ENCODE results near the gene CZIB. TPM values are rescaled to one million over a fixed set of nuclear protein-coding genes. Genes with fewer than 3 reads are reported as not detected.

CZIB gene
- polyA plus RNA-seq, 2 of the 4 experiments (the other 2 are of a cell fraction): 33.1 to 66.2 TPM

GRCh38 chr1:53256511-53257453 is 36.3 kb upstream of the CZIB start:
- no peak overlapping the region for H3K4me3 ChIP-seq
- POLR2A ChIA-PET: no interaction called here
- CTCF ChIA-PET: interaction anchor here (1.5 to 2.1 kb wide), 3 partner anchors 10 to 136 kb away, joined by 4 to 13 read pairs (median 9); no protein-coding TSS in a partner anchor
- WGBS (ENCODE audit: missing lambda C conversion rate): 90% methylated on average over 8 of the region's 11 CpGs
- no peak for ATAC-seq
- FAIRE-seq: no peak
- TF ChIP-seq HEYL (CRISPR knock-in tag; IDR thresholded peaks at IDR 0.05): no peak
- DNase-seq (ENCODE audit: low read depth in 1 of 2, low spot score in 1 of 2): no peak
- no peaks in the 10 kb centered on the region for H3K9me3 ChIP-seq
- no peak overlapping the region for H3K27ac ChIP-seq
- no peak overlapping the region for H3K4me2 ChIP-seq
- H3K4me1 ChIP-seq: no peaks in the 10 kb centered on the region

- Histone ChIP-seq H3K9me3 (no peaks in the 10 kb centered on the region), H3K4me2 (no peak overlapping the region), H3K4me3 (no peak overlapping the region), H3K27ac (no peak overlapping the region), H3K4me1 (no peaks in the 10 kb centered on the region)
- 97% methylated on average over 4 of the region's 4 CpGs for WGBS (ENCODE audit: missing lambda C conversion rate)
- ATAC-seq (peak; percentile 50 to 70; a peak in 4 of 6 replicates), FAIRE-seq (no peak), DNase-seq (ENCODE audit: low read depth in 1 of 2, low spot score in 1 of 2) (no peak)
- ChIA-PET POLR2A (interaction anchor here (0.9 kb wide), 1 partner anchor 17 kb away, joined by 3 read pairs; the partner anchor contains the start of gene MAGOH), CTCF (interaction anchor here (1.0 to 1.4 kb wide), 3 partner anchors 10 to 138 kb away, joined by 3 read pairs; partner anchors contain the start of gene MAGOH)
- no peak for TF ChIP-seq HES2 (IDR thresholded peaks at IDR 0.05)
- TF ChIP-seq CTCF (IDR thresholded peaks at IDR 0.05): no peak
- no peak for TF ChIP-seq NR3C1 (IDR thresholded peaks at IDR 0.05)
- TF ChIP-seq JUN (IDR thresholded peaks at IDR 0.05): no peak
- TF ChIP-seq MAX (IDR thresholded peaks at IDR 0.05): no peak
- no peak for TF ChIP-seq EHMT2 (IDR thresholded peaks at IDR 0.05; ENCODE audit: low read depth)
- TF ChIP-seq RARB (CRISPR knock-in tag; IDR thresholded peaks at IDR 0.05): no peak
- no peak for TF ChIP-seq ZSCAN20 (CRISPR knock-in tag; IDR thresholded peaks at IDR 0.05)
- TF ChIP-seq BHLHE40 (IDR thresholded peaks at IDR 0.05; ENCODE audit: low read depth, low read length): no peak
- TF ChIP-seq TP53 (CRISPR knock-in tag; IDR thresholded peaks at IDR 0.05): no peak
- no peak for TF ChIP-seq CBX8 (IDR thresholded peaks at IDR 0.05)
Observed at GRCh38 chr1:53255031-53255430, 34.6 kb upstream of the CZIB start.

- CTCF ChIA-PET: interaction anchor here (1.0 to 1.4 kb wide), 3 partner anchors 11 to 139 kb away, joined by 3 read pairs; partner anchors contain the start of gene MAGOH
- POLR2A ChIA-PET: interaction anchor here (0.5 kb wide), 1 partner anchor 14 kb away, joined by 4 read pairs; no protein-coding TSS in a partner anchor
- 83% methylated on average over 4 of the region's 4 CpGs for WGBS (ENCODE audit: missing lambda C conversion rate)
- ATAC-seq (peak in 1 of 2 experiments; percentile 45; a peak in 2 of 6 replicates), FAIRE-seq (no peak), DNase-seq (ENCODE audit: low read depth in 1 of 2, low spot score in 1 of 2) (no peak)
- H3K9me3 ChIP-seq: no peaks in the 10 kb centered on the region
- TF ChIP-seq NFE2L2 (conservative IDR thresholded peaks at IDR 0.05; ENCODE audit: low read length) (no peak), POLR2A (IDR thresholded peaks at IDR 0.05; ENCODE audit: low read length) (no peak), PHF8 (IDR thresholded peaks at IDR 0.05; ENCODE audit: borderline replicate concordance, low read depth) (no peak), HEYL (CRISPR knock-in tag; IDR thresholded peaks at IDR 0.05) (no peak), HOXB13 (CRISPR knock-in tag; IDR thresholded peaks at IDR 0.05; ENCODE audit: low read depth) (no peak)
- H3K4me3 ChIP-seq: no peak overlapping the region
- no peak overlapping the region for H3K4me2 ChIP-seq
- H3K27ac ChIP-seq: no peak overlapping the region
- H3K4me1 ChIP-seq: no peaks in the 10 kb centered on the region
Observed at GRCh38 chr1:53254011-53254640, 33.7 kb upstream of the CZIB start.

GRCh38 chr1:53250325-53250724 is 29.9 kb upstream of the CZIB start:
- no peak overlapping the region for H3K27ac ChIP-seq
- H3K4me2 ChIP-seq: no peak overlapping the region
- no peak for DNase-seq (ENCODE audit: low read depth in 1 of 2, low spot score in 1 of 2)
- H3K9me3 ChIP-seq: no peaks in the 10 kb centered on the region
- no peak overlapping the region for H3K4me3 ChIP-seq
- no peak for TF ChIP-seq PHF8 (IDR thresholded peaks at IDR 0.05; ENCODE audit: borderline replicate concordance, low read depth)
- TF ChIP-seq PBX3 (IDR thresholded peaks at IDR 0.05): no peak
- no peak for TF ChIP-seq ELK1 (IDR thresholded peaks at IDR 0.05; ENCODE audit: low read depth, low read length)
- TF ChIP-seq NPAS2 (CRISPR knock-in tag; IDR thresholded peaks at IDR 0.05; ENCODE audit: borderline replicate concordance): no peak
- no peak for TF ChIP-seq EP300 (IDR thresholded peaks at IDR 0.05)
- no peak for TF ChIP-seq SREBF2 (IDR thresholded peaks at IDR 0.05)
- no peak for TF ChIP-seq ZC3H11A (IDR thresholded peaks at IDR 0.05)
- TF ChIP-seq FOXS1 (CRISPR knock-in tag; IDR thresholded peaks at IDR 0.05): no peak
- TF ChIP-seq TP53 (CRISPR knock-in tag; IDR thresholded peaks at IDR 0.05): no peak
- TF ChIP-seq KDM5A (IDR thresholded peaks at IDR 0.05): no peak
- no peak for TF ChIP-seq JUN (IDR thresholded peaks at IDR 0.05)
- CTCF ChIA-PET: interaction anchor here (1.2 to 3.3 kb wide), 2 partner anchors 28 to 153 kb away, joined by 3 to 15 read pairs; no protein-coding TSS in a partner anchor
- no peaks in the 10 kb centered on the region for H3K4me1 ChIP-seq
- POLR2A ChIA-PET: no interaction called here
- FAIRE-seq: no peak
- ATAC-seq: no peak
- WGBS (ENCODE audit: missing lambda C conversion rate): 88% methylated on average over 4 of the region's 4 CpGs

Data from A549 (cell line).